Activated CD4-positive, alpha-beta T cell treated with anti-CD3 and anti-CD28 coated beads, Interleukin-2, Interleukin-4, amounts not matched to agents 100 ng/mL and 50 ng/mL, durations not matched to agents 16 hours and 8 hours (primary cell): ENCODE results near the gene PDGFA.
"Not testable (repeated sequence)": the region's sequence is repeated elsewhere in the genome, so short reads cannot be mapped to it uniquely, and the experiment has no call there.

Experiments used
- DNase-seq: peaks from one replicate; pipeline ENCODE4 v3.0.0-alpha.2; 2020; ENCODE audit warnings: low spot score

PDGFA gene

GRCh38 chr7:552151-552867 is 32.7 kb upstream of the PDGFA start:
- DNase-seq = not testable (repeated sequence)

GRCh38 chr7:551615-551970 is 31.9 kb upstream of the PDGFA start:
- not testable (repeated sequence) for DNase-seq

- no peak for DNase-seq
Measured at GRCh38 chr7:550881-551614, 31.4 kb upstream of the PDGFA start.

GRCh38 chr7:549891-550625 is 30.4 kb upstream of the PDGFA start:
- no peak for DNase-seq

GRCh38 chr7:549066-549890 is 29.6 kb upstream of the PDGFA start:
- DNase-seq = no peak

- DNase-seq = no peak
Measured at GRCh38 chr7:548401-548800, 28.8 kb upstream of the PDGFA start.

GRCh38 chr7:545470-545869 is 25.8 kb upstream of the PDGFA start:
- DNase-seq = no peak

GRCh38 chr7:544338-545221 is 24.9 kb upstream of the PDGFA start:
- DNase-seq = no peak

- no peak for DNase-seq
Measured at GRCh38 chr7:543501-544337, 24.1 kb upstream of the PDGFA start.

GRCh38 chr7:542713-543500 is 23.3 kb upstream of the PDGFA start:
- no peak for DNase-seq

GRCh38 chr7:542131-542712 is 22.6 kb upstream of the PDGFA start:
- DNase-seq = no peak

- no peak for DNase-seq
Measured at GRCh38 chr7:541661-542060, 22.0 kb upstream of the PDGFA start.

GRCh38 chr7:540997-541396 is 21.4 kb upstream of the PDGFA start:
- no peak for DNase-seq

- DNase-seq = no peak
Measured at GRCh38 chr7:540579-540978, 20.9 kb upstream of the PDGFA start.

- DNase-seq = no peak
Measured at GRCh38 chr7:539731-540411, 20.2 kb upstream of the PDGFA start.

GRCh38 chr7:538764-539685 is 19.4 kb upstream of the PDGFA start:
- DNase-seq = no peak

GRCh38 chr7:537911-538634 is 18.4 kb upstream of the PDGFA start:
- DNase-seq = no peak
